CD4-positive, alpha-beta T cell (primary cell): ENCODE results near the gene TBCD. TPM values are rescaled to one million over a fixed set of nuclear protein-coding genes. Genes with fewer than 3 reads are reported as not detected.

ENCODE experiments used
- ATAC-seq: fragments of 200-7000 bp; cut with Tn5 transposase; one replicate; pipeline ENCODE4 v1.10.0; 2022; ENCODE audit warnings: mild to moderate bottlenecking; ENCODE audit not compliant: poor library complexity
- CTCF ChIA-PET: fragments of 350-600 bp; sonication (Branson Sonifier 250); formaldehyde crosslinking; loops from one replicate; lab custom pipeline; 2021; ENCODE audit warnings: antibody characterized with exemption, inconsistent platforms; lab: Charles Lee
- POLR2A ChIA-PET: fragments of 350-600 bp; sonication (Branson Sonifier 250); formaldehyde crosslinking; loops from one replicate; lab custom pipeline; 2021; ENCODE audit warnings: antibody characterized with exemption, inconsistent platforms; lab: Charles Lee
- DNase-seq, 14 experiments: peaks; one replicate each; pipeline ENCODE4 v3.0.0-alpha.2; 2013 to 2020; ENCODE audit warnings: mixed read lengths in 2 of 14
- H3K27ac ChIP-seq, 2 donors: one replicate each; pipeline versions ENCODE4 v1.5.1 to v1.7.0; 2013; ENCODE audit warnings: low read length in 2 of 2, low read depth in 1 of 2, mild to moderate bottlenecking in 1 of 2
- H3K27me3 ChIP-seq, 2 experiments: 1 replicate in 1 of 2; 2 replicates in 1 of 2; pipeline versions ENCODE4 v1.6.1 to v1.7.0; 2013; ENCODE audit warnings: low read length in 2 of 2, control low read depth in 1 of 2, mild to moderate bottlenecking in 1 of 2, moderate library complexity in 1 of 2; ENCODE audit not compliant: insufficient read depth in 2 of 2, control insufficient read depth in 1 of 2
- H3K36me3 ChIP-seq: one replicate; pipeline ENCODE4 v1.6.1; 2013; ENCODE audit warnings: low read length, control low read depth; ENCODE audit not compliant: insufficient read depth
- H3K4me1 ChIP-seq: one replicate; pipeline ENCODE4 v1.6.1; 2013; ENCODE audit warnings: low read length, control low read depth; ENCODE audit not compliant: insufficient read depth
- H3K4me3 ChIP-seq: one replicate; pipeline ENCODE4 v1.5.1; 2013; ENCODE audit warnings: mild to moderate bottlenecking, low read length, moderate library complexity
- H3K9me3 ChIP-seq, 2 experiments: 1 replicate in 1 of 2; 2 replicates in 1 of 2; pipeline versions ENCODE4 v1.6.1 to v1.7.0; 2013; ENCODE audit warnings: low read length in 2 of 2, mild to moderate bottlenecking in 2 of 2, control low read depth in 1 of 2, moderate library complexity in 1 of 2; ENCODE audit not compliant: control insufficient read depth in 1 of 2, insufficient read depth in 1 of 2
- H3K27ac Mint-ChIP-seq: one replicate; pipeline ENCODE4 v1.8.0; 2020; ENCODE audit warnings: mixed read lengths
- H3K27me3 Mint-ChIP-seq: one replicate; pipeline ENCODE4 v1.8.0; 2021; ENCODE audit warnings: mixed read lengths
- H3K36me3 Mint-ChIP-seq: one replicate; pipeline ENCODE4 v1.8.0; 2021; ENCODE audit warnings: low read depth, mixed read lengths
- H3K4me1 Mint-ChIP-seq: one replicate; pipeline ENCODE4 v1.8.0; 2021; ENCODE audit warnings: low read depth, mixed read lengths
- H3K4me3 Mint-ChIP-seq: one replicate; pipeline ENCODE4 v1.8.0; 2020; ENCODE audit warnings: mild to moderate bottlenecking, mixed read lengths
- H3K9me3 Mint-ChIP-seq: one replicate; pipeline ENCODE4 v1.8.0; 2020; ENCODE audit warnings: mixed read lengths
- intact Hi-C, 2 experiments: fragments of 100-400 bp; cut with DNase I in 1 of 2; cut with micrococcal nuclease in 1 of 2; formaldehyde crosslinking; loops; one replicate each; pipeline versions ENCODE4 v1.15.1 to v1.9.0; 2023 to 2025; cut with DNase I, micrococcal nuclease
- total RNA-seq, 174 experiments: library from RNA in 2 of 174; stranded (reverse) in 2 of 174; gene quantifications; one replicate each; pipeline ENCODE4 v1.2.3 and lab custom pipeline; 2021 to 2026
- TF ChIP-seq, protein P1 (sequence below): fragments of 200-600 bp; IDR thresholded peaks from one replicate; pipeline ENCODE4 v1.8.0; 2022; ENCODE audit warnings: antibody characterized with exemption, mild to moderate bottlenecking

The TBCD gene
- total RNA-seq, 2 experiments from 2014 or later, result 74.6 to 80.3 TPM

GRCh38 chr17:82920715-82921114, 168.8 kb downstream of the TBCD start:
- intact Hi-C loops, result no loop called here
- H3K36me3 ChIP-seq, result peaks cover 50% of the 10 kb centered on the region
- ATAC-seq (no peak), DNase-seq (no peak)
- no peak overlapping the region for H3K4me3 ChIP-seq
- Mint-ChIP-seq H3K4me3 (no peak overlapping the region), H3K36me3 (peaks cover 41% of the 10 kb centered on the region), H3K27me3 (no peaks in the 10 kb centered on the region), H3K9me3 (no peaks in the 10 kb centered on the region), H3K4me1 (no peaks in the 10 kb centered on the region), H3K27ac (no peak overlapping the region)
- ChIA-PET POLR2A (no interaction called here), CTCF (no interaction called here)
- H3K9me3 ChIP-seq, result no peaks in the 10 kb centered on the region
- no peaks in the 10 kb centered on the region for H3K4me1 ChIP-seq
- H3K27me3 ChIP-seq, result no peaks in the 10 kb centered on the region
- no peak overlapping the region for H3K27ac ChIP-seq
- TF ChIP-seq, protein P1, sequence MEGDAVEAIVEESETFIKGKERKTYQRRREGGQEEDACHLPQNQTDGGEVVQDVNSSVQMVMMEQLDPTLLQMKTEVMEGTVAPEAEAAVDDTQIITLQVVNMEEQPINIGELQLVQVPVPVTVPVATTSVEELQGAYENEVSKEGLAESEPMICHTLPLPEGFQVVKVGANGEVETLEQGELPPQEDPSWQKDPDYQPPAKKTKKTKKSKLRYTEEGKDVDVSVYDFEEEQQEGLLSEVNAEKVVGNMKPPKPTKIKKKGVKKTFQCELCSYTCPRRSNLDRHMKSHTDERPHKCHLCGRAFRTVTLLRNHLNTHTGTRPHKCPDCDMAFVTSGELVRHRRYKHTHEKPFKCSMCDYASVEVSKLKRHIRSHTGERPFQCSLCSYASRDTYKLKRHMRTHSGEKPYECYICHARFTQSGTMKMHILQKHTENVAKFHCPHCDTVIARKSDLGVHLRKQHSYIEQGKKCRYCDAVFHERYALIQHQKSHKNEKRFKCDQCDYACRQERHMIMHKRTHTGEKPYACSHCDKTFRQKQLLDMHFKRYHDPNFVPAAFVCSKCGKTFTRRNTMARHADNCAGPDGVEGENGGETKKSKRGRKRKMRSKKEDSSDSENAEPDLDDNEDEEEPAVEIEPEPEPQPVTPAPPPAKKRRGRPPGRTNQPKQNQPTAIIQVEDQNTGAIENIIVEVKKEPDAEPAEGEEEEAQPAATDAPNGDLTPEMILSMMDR, result no peak

DNA sequence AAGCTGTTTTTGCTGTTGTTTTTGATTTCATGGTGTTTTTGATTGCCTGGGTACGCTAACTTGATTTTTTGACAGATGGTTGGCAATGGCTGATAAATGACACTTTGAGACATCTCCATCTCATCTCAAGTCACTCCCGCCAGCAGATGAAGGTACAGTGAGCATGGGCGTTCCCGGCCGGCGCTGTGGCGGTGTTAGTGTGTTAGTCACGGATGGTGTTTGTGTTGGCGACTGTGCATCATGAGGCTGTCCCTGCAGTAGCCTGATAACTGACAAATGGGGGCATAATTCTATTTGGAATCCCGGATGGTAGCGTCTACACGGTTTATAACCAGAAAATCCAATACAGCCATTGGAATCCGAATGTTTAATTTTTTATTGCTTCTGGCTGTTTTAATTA, 169.6 kb downstream of the TBCD start:
- Histone ChIP-seq H3K36me3 (peaks cover 57% of the 10 kb centered on the region), H3K4me1 (no peaks in the 10 kb centered on the region), H3K4me3 (no peak overlapping the region), H3K27me3 (no peaks in the 10 kb centered on the region), H3K9me3 (no peaks in the 10 kb centered on the region), H3K27ac (no peak overlapping the region)
- DNase-seq (no peak), ATAC-seq (no peak)
- intact Hi-C loops, result no loop called here
- H3K4me3 Mint-ChIP-seq, result no peak overlapping the region
- no peaks in the 10 kb centered on the region for H3K27me3 Mint-ChIP-seq
- peaks cover 40% of the 10 kb centered on the region for H3K36me3 Mint-ChIP-seq
- TF ChIP-seq, protein P1, result no peak
- POLR2A ChIA-PET, result no interaction called here
- no peaks in the 10 kb centered on the region for H3K9me3 Mint-ChIP-seq
- no peak overlapping the region for H3K27ac Mint-ChIP-seq
- no peaks in the 10 kb centered on the region for H3K4me1 Mint-ChIP-seq
- CTCF ChIA-PET, result no interaction called here

- DNase-seq (no peak), ATAC-seq (no peak)
- H3K27ac ChIP-seq, result no peak overlapping the region
- no peaks in the 10 kb centered on the region for H3K4me1 ChIP-seq
- peaks cover 69% of the 10 kb centered on the region for H3K36me3 ChIP-seq
- ChIA-PET POLR2A (no interaction called here), CTCF (no interaction called here)
- no peaks in the 10 kb centered on the region for H3K27me3 ChIP-seq
- Mint-ChIP-seq H3K4me3 (no peak overlapping the region), H3K36me3 (peaks cover 48% of the 10 kb centered on the region), H3K9me3 (no peaks in the 10 kb centered on the region), H3K4me1 (no peaks in the 10 kb centered on the region), H3K27me3 (no peaks in the 10 kb centered on the region), H3K27ac (no peak overlapping the region)
- H3K4me3 ChIP-seq, result no peak overlapping the region
- H3K9me3 ChIP-seq, result no peaks in the 10 kb centered on the region
- TF ChIP-seq, protein P1, result no peak
- intact Hi-C loops, result no loop called here
These were observed 170.8 kb downstream of the TBCD start for GRCh38 chr17:82922646-82923045.
